DMS53 treated with DMSO at 0.1 percent for 48 hours (cell line): ENCODE data around the gene GAS6.
"Not testable (repeated sequence)": the region's sequence is repeated elsewhere in the genome, so short reads cannot be mapped to it uniquely, and the experiment has no call there.

Experiments
- DNase-seq: peaks from one replicate; lab custom pipeline; 2025; ENCODE audit not compliant: unreplicated experiment; lab: John Stamatoyannopoulos, UW

Gene GAS6

GRCh38 chr13:113874177-113874576, 10.3 kb upstream of the GAS6 start:
- DNase-seq = no peak

DNA sequence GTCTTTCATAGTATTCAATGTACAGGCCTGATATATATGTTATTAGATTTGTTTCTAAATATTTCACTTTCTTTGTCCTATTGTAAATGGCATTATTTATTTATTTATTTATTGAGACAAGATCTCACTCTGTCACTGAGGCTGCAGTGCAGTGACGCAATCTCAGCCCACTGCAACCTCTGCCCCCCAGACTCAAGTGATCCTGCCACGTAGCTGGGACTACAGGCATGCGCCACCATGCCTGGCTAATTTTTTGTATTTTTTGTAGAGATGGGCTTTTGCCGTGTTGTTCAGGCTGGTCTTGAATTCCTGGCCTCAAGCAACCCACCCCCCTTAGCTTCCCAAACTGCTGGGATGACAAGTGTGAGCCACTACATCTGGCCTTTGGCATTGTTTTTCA, 5.4 kb upstream of the GAS6 start:
- no peak for DNase-seq

DNA sequence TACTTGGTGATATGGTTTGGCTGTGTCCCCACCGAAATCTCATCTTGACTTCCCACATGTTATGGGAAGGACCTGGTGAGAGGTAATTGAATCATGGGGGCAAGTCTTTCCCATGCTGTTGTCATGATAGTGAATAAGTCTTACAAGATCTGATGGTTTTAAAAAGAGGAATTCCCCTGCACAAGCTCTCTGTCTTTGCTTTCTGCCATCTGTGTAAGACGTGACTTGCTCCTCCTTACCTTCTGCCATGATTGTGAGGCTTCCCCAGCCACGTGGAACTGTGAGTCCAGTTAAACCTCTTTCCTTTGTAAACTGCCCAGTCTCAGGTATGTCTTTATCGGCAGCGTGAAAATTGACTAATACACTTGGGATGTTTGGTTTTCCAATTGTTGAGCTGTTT, 4.0 kb upstream of the GAS6 start:
- not testable (repeated sequence) for DNase-seq

DNA sequence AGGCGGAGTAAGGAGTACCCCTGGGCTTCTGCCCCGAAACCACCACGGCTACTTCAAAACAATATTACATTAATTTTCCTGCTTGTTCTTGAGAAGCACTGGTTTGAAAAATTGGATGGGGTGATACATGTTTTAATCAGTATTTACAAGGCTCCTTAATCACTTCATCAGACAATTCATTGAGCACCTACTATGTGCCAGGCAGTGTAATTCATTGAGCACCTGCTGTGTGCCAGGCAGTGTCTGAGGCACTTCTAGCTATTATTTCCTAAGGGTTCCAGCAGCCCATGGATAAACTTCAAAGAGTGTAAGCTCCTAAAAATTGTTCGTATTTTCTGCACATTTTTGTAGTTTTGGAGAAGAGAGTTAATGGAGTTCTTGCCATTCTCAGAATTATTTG, 1.6 kb upstream of the GAS6 start:
- no peak for DNase-seq

GRCh38 chr13:113864273-113864890, 506 bp upstream of the GAS6 start:
- no peak for DNase-seq

- DNase-seq = no peak
Observed at GRCh38 chr13:113862931-113863523, 849 bp downstream of the GAS6 start.

DNA sequence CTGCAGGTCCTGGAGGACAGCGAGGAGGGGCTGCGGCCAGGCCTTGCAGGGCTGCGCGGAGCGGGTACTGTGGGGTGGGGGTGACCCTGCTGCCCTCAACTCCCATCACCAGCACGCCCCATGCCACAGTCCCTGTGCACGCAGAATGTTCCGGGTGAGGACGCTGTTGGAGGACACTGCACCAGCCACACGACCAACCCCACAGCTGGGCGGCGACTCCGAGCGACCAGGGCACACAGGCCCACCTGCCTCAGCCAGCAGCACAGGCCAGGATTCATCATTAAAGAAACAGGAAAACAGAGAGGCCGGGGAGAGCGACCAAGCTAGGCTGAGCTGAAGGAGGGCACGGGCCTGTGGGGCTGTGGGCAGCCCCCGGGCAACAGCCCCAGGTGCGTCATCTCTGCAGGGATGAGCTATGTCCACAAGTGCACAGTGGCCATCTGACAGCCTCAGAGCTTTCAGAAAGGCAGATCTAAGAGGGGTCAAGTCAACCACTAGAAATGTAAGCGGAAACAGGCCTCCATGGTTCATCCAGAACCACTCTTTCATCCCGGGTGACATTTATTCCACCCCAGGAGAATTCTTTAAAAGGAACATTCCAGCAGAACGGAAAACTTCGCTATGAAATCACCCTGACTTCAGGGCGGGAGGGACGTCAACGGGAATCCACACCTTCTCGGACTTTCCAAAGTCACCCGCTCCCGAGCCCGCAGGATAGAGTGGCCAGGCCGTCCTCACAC, 1.5 kb downstream of the GAS6 start:
- DNase-seq = no peak

- no peak for DNase-seq
Observed at GRCh38 chr13:113861433-113862030, 2.3 kb downstream of the GAS6 start.

- DNase-seq = no peak
Observed at GRCh38 chr13:113860665-113861432, 3.0 kb downstream of the GAS6 start.

DNA sequence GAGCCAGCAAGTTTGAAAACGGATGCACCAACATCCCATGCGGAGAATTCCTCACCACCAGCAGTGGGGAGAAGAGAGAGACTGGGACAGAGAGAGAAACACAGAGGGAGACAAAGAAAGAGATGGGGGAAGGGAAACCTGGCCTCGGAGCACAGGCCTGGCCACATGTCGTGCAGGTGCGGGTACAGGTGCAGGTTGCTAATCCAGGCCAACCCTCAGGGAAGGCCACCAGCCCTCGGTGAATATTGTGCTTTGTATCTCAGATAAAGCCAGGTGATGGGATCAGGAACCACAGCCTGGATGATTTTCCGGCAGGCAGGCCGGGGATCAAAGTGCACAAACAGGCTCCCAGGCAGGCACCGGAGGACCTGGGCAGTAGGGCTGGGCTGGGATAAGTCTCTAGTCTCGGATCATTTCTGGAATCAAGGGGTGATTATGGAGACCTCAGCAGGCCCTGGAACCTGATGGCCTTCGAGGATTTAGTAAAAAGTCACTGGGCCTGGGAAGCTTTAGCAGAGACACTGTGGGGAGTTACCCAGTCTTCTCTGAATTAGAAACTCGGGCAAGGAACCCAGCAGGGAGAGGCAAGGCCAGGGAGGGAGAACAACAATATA, 3.7 kb downstream of the GAS6 start:
- no peak for DNase-seq

GRCh38 chr13:113859311-113860050, 4.4 kb downstream of the GAS6 start:
- DNase-seq = no peak

GRCh38 chr13:113857531-113858195, 6.2 kb downstream of the GAS6 start:
- no peak for DNase-seq

- no peak for DNase-seq
Observed at GRCh38 chr13:113856716-113857065, 7.2 kb downstream of the GAS6 start.

GRCh38 chr13:113855931-113856715, 7.8 kb downstream of the GAS6 start:
- no peak for DNase-seq

- no peak for DNase-seq
Observed at GRCh38 chr13:113855012-113855921, 8.6 kb downstream of the GAS6 start.

DNA sequence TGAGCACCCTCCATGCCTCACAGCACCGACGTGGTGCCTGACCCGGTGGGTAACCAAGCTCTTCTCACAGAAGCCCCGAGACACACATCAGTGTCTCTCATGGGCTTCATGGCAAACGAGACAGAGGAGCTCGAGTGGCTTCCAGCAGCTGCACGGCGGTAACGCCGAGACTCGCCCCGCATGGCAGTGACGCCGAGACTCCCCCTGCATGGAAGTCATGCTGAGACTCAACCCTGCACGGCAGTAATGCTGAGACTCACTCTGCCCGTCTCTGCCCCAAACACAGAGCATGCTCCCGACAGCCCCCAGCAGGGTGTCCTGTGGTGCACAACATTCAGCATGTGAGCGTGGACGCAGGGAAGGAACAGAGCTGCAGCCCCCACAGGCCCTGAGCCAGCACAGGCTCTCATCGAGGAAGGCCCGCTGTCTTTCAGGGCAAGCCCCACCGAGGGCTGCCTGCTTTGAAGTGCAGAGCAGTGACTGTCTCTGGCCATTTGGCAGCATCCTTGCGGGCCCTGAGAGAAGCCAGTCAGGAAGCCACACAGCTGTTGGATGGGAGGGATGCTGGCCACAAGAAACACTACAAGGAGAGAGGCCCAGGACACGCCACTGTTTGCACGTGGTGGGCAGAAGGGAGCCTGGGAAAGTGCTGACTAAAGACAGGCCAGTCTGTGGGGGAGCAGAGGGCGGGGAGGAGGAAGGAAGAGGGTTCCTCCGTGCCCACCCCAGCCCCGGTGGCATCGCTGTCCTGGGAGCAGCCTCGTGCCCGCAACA, 9.5 kb downstream of the GAS6 start:
- DNase-seq = no peak
